NK-92 (cell line): ENCODE data around the gene TMEM127.
A peak's percentile ranks its signal among the peaks of the same experiment; 100 is the strongest.
"Not testable (repeated sequence)": the region's sequence is repeated elsewhere in the genome, so short reads cannot be mapped to it uniquely, and the experiment has no call there.

Source experiments
- DNase-seq: peaks from one replicate; lab custom pipeline; 2025; ENCODE audit not compliant: unreplicated experiment; lab: John Stamatoyannopoulos, UW

TMEM127 gene, protein sequence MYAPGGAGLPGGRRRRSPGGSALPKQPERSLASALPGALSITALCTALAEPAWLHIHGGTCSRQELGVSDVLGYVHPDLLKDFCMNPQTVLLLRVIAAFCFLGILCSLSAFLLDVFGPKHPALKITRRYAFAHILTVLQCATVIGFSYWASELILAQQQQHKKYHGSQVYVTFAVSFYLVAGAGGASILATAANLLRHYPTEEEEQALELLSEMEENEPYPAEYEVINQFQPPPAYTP

DNA sequence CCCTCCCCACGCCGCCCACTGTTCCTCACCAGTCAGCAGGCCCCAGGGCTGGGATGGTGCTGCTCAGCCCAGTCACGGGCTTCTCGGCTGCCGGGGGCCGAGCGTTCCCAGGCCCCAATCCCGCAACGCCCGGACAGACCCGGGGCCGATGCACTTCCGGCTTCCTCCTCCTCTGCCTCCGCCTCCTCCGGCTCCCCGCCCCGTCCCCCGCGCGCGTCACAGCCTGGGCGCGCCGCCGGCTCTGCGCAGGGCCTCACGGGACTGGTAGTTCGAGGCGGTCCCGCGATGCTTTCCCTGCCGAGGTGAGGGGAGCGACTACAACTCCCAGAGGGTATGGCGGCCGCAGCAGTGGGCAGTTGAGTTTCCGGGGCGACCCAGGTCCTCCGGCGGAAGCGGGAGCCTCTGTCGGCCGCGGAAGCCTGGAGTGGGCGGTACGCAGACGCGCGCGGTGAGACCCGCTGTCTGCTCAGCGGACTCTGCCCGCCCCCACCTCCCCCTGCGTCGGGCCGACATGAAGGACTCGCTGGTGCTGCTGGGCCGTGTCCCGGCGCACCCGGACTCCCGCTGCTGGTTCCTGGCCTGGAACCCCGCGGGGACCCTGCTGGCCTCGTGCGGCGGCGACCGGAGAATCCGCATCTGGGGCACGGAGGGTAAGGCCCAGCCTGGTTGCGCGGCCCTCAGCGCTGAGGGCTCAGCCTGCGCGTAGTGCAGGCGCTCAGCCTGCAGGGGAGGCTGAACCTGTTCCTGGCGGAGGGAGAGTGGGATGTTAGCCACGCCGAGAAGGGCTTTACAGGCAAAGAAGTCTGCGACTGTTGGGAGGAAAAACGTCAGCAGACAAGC is at the start of gene TMEM127, which contains the start of gene CIAO1:
TSS of gene TMEM127 (minus strand) at position 158 of the 840 bp plus-strand sequence. CDS start 616 bp downstream, outside the sequence.
TSS of gene CIAO1 (plus strand) at position 386 of the 840 bp plus-strand sequence. CDS start at position 512, 126 bp downstream.
- DNase-seq = peak; percentile 81

- no peak for DNase-seq
Measured at GRCh38 chr2:96315005-96315399, 49.2 kb upstream of the TMEM127 start.

- no peak for DNase-seq
Measured at GRCh38 chr2:96308248-96308647, 42.5 kb upstream of the TMEM127 start.

DNA sequence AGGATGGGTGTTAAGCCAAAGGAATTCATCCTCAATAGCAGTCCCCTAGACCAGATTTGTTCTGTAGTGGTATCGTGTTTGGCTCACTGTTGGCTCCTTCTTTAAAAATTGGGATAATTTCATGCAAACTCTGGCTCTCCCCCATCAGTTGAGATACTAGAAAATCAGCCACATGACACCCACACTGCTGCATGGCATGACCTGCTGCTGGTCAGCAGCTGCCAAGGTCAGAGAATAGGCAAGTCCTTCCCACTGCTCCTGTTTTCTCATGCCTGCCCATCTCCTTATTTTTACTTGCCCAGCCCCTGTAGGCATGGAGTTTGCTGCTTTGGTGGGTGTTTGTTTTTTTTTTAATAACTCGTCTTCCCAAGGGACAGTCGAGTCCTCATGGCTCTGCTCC is 40.6 kb upstream of the TMEM127 start:
- no peak for DNase-seq

- DNase-seq = no peak
Measured at GRCh38 chr2:96305979-96306308, 40.1 kb upstream of the TMEM127 start.

- DNase-seq = peak; percentile 43
Measured at GRCh38 chr2:96305091-96305978, 39.5 kb upstream of the TMEM127 start, which contains the start of gene SNRNP200. TSS of gene SNRNP200 (minus strand) at chr2:96305546. CDS start at chr2:96305437, 109 bp downstream.

- no peak for DNase-seq
Measured at GRCh38 chr2:96304606-96305005, 38.8 kb upstream of the TMEM127 start.

DNA sequence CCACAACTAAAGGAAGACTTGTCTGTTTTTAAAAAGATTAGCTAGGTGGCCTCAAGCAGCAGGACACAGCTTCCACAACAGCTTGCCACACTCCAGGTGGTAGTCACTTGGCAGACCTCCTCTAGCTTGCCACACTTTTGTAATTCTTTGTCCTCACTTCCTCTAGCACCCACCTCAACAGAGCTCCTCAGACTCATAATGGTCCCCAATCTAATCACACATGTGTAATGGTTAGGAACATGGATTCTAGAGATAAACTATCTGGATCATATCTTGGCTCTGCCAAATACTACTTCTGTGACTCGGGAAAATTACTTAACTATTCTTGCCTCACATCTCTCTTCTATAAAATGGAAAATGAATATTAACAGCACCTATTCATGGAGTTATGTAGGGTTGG is 36.1 kb upstream of the TMEM127 start:
- DNase-seq = no peak

- DNase-seq = no peak
Measured at GRCh38 chr2:96296925-96297324, 31.1 kb upstream of the TMEM127 start.

GRCh38 chr2:96294271-96294670 is 28.5 kb upstream of the TMEM127 start:
- DNase-seq = not testable (repeated sequence)

DNA sequence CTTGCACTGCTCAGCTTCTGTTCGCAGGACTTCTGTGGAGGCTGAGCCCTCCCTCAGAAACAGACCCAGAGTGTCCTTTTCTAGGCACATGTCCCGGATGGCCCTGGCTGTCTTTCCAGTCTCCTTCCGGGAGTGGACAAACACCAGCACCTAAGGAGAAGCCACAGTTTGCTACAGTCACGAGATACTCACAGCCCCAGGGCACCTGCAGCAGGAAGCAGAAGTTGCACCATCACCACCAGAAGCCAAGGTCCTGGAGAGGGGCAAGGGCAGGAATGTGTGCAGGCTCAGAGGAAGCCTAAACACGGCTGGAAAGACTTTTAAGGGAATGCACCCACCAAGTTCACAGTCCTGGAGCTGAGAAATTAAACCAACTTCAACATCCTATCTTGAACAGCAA is 26.0 kb upstream of the TMEM127 start:
- DNase-seq = no peak

DNA sequence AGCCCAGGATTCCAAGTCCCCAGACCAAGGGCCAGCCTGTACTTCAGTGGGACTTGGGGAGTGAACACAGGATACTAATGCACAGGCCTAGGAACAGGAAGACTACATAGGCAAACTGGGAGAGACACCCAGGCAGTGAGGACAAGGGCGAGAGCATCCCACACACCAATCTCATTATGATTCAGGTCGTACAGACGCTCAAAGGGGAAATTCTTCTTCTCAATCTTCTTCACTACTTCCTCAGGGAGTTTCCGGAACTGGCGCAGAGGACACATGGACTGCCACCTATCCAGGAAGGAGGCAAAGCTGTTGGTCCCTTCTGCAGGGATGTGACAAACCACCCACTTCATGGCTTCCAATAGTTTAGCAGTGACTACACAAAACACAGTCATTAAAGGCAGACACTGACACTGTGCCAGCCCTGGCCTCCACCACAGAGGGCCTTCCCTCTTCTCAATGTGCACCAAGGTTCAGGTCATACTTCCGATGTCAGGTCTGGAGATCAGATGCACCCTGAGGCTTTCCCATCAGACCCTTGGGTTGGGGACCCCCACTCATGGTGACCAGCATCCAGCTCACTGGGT is 21.6 kb upstream of the TMEM127 start:
- DNase-seq = no peak

- DNase-seq = no peak
Measured at GRCh38 chr2:96276787-96277499, 11.1 kb upstream of the TMEM127 start.

- DNase-seq = no peak
Measured at GRCh38 chr2:96274355-96275056, 8.7 kb upstream of the TMEM127 start.

GRCh38 chr2:96273763-96274162 is 8.0 kb upstream of the TMEM127 start:
- no peak for DNase-seq

- no peak for DNase-seq
Measured at GRCh38 chr2:96271995-96272394, 6.2 kb upstream of the TMEM127 start.

- DNase-seq = no peak
Measured at GRCh38 chr2:96267159-96267971, 1.6 kb upstream of the TMEM127 start.

DNA sequence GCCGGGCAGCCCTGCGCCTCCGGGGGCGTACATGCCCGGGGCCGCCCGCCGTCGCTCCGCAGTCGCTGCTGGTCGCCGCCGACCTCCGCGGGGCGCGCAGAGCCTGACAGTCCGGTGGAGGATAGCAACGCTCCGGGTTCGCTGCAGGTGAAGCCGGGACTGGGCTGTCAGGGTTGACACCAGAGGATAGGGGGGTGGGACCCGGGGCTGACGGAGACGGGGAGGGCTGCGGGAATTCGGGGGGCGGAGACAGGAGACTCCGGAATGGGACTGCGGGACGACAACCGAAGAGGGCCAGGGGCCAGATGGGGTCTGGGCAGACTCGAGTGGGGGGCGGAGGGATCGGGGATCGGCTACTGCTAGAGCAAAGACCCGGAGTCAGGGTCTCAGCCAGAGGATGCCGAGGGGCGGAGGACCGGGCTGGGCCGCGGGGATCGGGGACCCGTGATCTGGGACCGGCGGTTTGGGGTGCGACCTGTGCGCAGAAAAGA is 403 bp downstream of the TMEM127 start:
- DNase-seq = no peak
